Hindlimb muscle (tissue), 1 donor: ENCODE measurements around the gene CMTM8. TPM values are rescaled to one million over a fixed set of nuclear protein-coding genes. Genes with fewer than 3 reads are reported as not detected.

Source experiments
- DNase-seq: peaks from one replicate; pipeline ENCODE4 v3.0.0-alpha.2; 2013
- polyA plus RNA-seq: library from polyadenylated mRNA; unstranded; fragments of 120-200 nt; gene quantifications from one replicate; pipeline ENCODE4 v1.2.1, GENCODE V29; 2013; ENCODE audit not compliant: insufficient read length

The CMTM8 gene
- polyA plus RNA-seq, 1 donor = 2.9 TPM

GRCh38 chr3:32340611-32341365, 102.3 kb downstream of the CMTM8 start:
- no peak for DNase-seq

- peak; percentile 18 for DNase-seq
Measured at GRCh38 chr3:32347343-32348125, 109.1 kb downstream of the CMTM8 start.

GRCh38 chr3:32349184-32349583, 110.7 kb downstream of the CMTM8 start:
- no peak for DNase-seq

- no peak for DNase-seq
Measured at GRCh38 chr3:32352563-32352962, 114.1 kb downstream of the CMTM8 start.

GRCh38 chr3:32353351-32353750, 114.9 kb downstream of the CMTM8 start:
- no peak for DNase-seq

GRCh38 chr3:32354362-32354778, 115.9 kb downstream of the CMTM8 start:
- no peak for DNase-seq

- DNase-seq = no peak
Measured at GRCh38 chr3:32355751-32356291, 117.3 kb downstream of the CMTM8 start.

- no peak for DNase-seq
Measured at GRCh38 chr3:32359766-32360492, 121.4 kb downstream of the CMTM8 start.

GRCh38 chr3:32360493-32360827, 122.0 kb downstream of the CMTM8 start:
- DNase-seq = no peak

- DNase-seq = no peak
Measured at GRCh38 chr3:32366638-32367397, 128.3 kb downstream of the CMTM8 start.

- no peak for DNase-seq
Measured at GRCh38 chr3:32367442-32367841, 129.0 kb downstream of the CMTM8 start.

- no peak for DNase-seq
Measured at GRCh38 chr3:32371461-32372212, 133.2 kb downstream of the CMTM8 start.

- DNase-seq = no peak
Measured at GRCh38 chr3:32372213-32372490, 133.7 kb downstream of the CMTM8 start.

- DNase-seq = no peak
Measured at GRCh38 chr3:32373276-32373675, 134.8 kb downstream of the CMTM8 start.

GRCh38 chr3:32373844-32374243, 135.4 kb downstream of the CMTM8 start:
- no peak for DNase-seq

GRCh38 chr3:32374788-32375595, 136.5 kb downstream of the CMTM8 start:
- DNase-seq = peak; percentile 73

- no peak for DNase-seq
Measured at GRCh38 chr3:32375596-32375930, 137.1 kb downstream of the CMTM8 start.

GRCh38 chr3:32376115-32376514, 137.6 kb downstream of the CMTM8 start:
- no peak for DNase-seq

GRCh38 chr3:32379831-32380500, 141.5 kb downstream of the CMTM8 start:
- no peak for DNase-seq

- no peak for DNase-seq
Measured at GRCh38 chr3:32381922-32382321, 143.4 kb downstream of the CMTM8 start.
